Ovary (tissue), 3 donors: ENCODE measurements around the gene SLC22A23.

Experiments
- CTCF ChIP-seq, 3 donors: fragments of 450-650 bp in 2 of 3; fragments of 200-600 bp in 1 of 3; IDR thresholded peaks; one replicate each; pipeline versions ENCODE4 v1.5.1 to v1.8.0; 2016 to 2022; ENCODE audit warnings: antibody characterized with exemption in 3 of 3, mild to moderate bottlenecking in 1 of 3
- EP300 ChIP-seq: sonication (generic); formaldehyde crosslinking; IDR thresholded peaks from one replicate; pipeline ENCODE4 v1.6.1; 2017; ENCODE audit warnings: antibody characterized with exemption
- donor health status: DM: no; HTN: no; CAD: no.

GRCh38 chr6:3455147-3455568, 1.7 kb downstream of the SLC22A23 start:
- TF ChIP-seq CTCF (IDR thresholded peaks at IDR 0.05) (no peak), EP300 (no peak)
